ENCODE data around the gene SLC6A2.
"Not testable (repeated sequence)": the region's sequence is repeated elsewhere in the genome, so short reads cannot be mapped to it uniquely, and the experiment has no call there.

Gene SLC6A2

DNA sequence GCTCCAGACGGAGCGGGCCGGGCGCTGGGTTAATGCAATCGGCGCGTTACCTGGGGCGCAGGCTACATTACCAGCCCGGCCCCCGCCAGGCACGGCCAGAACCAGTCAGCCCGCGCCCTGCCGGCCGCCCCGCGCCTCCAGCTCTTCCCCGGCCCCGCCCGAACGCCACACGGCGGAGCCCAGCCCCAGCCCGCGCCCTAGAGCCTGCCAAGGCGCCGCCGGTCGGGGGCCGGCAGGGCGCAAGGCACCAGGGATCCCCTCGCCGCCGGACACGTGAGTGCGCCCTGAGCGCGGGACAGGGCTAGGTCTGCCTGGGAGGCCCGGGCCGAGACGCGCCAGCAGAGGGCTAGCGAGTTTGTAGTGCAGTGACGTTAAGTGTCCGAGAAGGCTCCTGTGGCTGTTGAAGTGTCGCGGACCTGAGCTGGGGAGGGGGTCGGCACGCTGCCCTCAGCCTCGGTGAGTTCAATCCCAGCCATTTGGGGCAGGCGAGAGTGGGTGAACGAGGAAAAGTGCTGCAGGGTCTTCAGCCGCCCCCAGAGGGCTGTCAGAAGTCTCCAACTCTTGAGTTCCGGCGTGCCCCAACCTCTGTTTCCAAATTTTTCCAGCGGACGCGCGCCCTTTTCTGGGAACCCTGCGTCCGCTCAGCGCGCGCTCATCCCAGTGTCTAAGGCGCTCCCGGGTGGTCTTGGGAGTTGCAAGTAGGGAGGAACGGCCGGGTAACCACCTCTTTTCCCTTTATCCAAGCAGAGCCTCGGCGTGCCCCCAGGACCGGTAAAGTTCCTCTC lies at the start of gene SLC6A2:
Gene SLC6A2, plus strand, starts transcription at position 92 of the 785 bp plus-strand sequence. CDS start 707 bp downstream, outside the sequence.
- no peak for DNase-seq (ENCODE audit: low read depth in 2 of 3, low spot score in 1 of 3)

DNA sequence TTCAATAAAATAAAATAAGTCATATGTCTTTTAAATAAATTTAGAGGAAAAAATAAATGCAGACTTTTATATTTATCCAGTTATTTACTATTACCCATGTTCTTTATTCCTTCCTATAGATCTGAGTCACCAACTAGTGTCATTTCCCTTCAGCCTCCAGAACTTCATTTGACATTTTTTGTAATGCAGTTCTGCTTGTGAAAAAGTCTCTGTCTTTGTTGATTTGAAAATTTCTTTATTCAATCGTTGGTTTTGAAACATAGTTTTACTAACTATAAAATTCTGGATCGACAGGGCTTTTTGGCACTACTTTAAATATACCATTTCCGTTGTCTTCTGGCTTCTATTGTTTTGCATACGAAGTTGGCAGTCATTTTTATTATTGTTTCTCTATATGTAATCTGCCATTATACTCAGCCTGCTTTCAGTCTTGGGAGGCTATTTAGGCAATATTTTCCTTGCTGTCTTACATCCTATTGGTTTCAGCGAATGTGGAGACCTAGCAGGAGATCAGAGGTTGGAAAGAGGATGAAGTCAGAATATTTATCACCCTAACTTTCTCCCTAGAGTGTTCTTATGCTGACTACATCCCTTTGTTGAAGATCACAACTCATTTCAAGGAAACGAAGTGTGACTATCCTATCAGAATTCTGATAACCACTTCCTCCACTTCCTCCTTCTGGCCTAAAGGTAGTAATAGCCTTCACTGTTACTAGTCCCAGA lies 42.0 kb upstream of the SLC6A2 start:
- no peak for DNase-seq (ENCODE audit: low read depth in 2 of 3, low spot score in 1 of 3)

DNA sequence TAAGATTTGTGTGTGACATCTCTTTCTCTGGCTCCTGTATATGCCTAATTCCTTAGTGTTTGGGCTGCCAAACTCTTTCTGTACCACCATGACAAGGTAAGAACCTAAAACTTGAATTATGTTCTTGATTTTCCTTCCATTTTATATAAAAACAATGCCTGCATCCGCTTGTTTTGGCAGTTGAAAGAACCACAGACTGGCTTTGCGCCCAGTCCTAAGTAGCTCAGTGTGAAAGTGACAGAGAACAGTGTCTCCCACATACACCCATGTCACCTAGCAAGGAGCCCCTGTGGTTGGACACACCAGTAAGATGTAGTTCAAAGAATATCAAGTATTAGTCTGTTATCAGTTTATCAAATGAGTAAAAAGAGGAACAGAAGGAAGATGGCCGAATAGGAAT lies 40.7 kb upstream of the SLC6A2 start:
- DNase-seq (ENCODE audit: low read depth in 2 of 3, low spot score in 1 of 3), result no peak

DNA sequence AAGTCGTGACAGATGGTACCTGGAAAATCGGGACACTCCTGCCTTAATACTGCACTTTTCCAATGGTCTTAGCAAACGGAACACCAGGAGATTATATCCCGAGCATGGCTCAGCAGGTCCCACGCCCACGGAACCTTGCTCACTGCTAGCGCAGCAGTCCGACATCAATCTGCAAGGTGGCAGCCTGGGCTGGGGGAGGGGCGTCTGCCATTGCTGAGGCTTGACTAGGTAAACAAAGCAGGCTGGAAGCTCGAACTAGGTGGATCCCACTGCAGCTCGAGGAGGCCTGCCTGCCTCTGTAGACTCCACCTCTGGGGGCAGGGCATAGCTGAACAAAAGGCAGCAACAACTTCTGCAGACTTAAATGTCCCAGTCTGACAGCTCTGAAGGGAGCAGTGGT lies 40.1 kb upstream of the SLC6A2 start:
- not testable (repeated sequence) for DNase-seq (ENCODE audit: low read depth in 2 of 3, low spot score in 1 of 3)

DNA sequence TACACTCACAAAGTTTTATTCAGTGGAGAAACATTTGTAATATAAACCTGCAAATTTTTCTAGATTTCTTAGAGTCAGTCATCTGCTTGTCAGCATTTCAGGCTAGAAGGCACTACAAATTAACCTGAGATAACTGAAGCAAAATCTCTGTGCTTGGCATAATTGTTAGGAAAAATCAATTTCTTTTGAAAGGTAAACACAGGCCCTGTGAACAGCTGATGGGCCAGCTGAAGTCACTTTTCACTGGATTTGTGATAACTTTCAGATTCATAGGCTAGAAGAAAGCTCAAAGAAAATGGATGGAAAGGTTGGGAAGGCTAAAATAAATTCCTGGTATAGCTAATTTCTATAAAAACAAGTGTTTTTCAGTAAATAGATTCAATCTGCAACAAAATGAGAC lies 34.0 kb upstream of the SLC6A2 start:
- DNase-seq (ENCODE audit: low read depth in 2 of 3, low spot score in 1 of 3), result no peak

DNA sequence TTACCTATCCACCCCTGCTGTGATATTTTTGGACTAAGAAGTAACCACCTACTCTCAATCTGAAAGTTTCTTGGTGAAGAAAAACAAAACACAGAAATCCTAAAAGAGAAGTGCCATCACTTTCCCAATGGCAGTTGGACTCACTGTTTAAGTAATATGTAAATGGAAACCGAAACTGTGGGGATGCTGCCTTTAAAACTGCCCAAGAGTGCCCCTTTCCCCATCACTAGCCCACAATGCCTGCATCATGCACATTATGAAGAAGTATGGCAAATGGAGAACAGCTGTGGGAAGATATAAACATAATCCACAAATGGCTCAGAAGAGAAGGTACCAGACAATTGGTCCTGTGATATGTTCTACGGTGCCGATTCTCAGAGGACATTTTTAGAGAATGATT lies 33.5 kb upstream of the SLC6A2 start:
- DNase-seq (ENCODE audit: low read depth in 2 of 3, low spot score in 1 of 3), result no peak

DNA sequence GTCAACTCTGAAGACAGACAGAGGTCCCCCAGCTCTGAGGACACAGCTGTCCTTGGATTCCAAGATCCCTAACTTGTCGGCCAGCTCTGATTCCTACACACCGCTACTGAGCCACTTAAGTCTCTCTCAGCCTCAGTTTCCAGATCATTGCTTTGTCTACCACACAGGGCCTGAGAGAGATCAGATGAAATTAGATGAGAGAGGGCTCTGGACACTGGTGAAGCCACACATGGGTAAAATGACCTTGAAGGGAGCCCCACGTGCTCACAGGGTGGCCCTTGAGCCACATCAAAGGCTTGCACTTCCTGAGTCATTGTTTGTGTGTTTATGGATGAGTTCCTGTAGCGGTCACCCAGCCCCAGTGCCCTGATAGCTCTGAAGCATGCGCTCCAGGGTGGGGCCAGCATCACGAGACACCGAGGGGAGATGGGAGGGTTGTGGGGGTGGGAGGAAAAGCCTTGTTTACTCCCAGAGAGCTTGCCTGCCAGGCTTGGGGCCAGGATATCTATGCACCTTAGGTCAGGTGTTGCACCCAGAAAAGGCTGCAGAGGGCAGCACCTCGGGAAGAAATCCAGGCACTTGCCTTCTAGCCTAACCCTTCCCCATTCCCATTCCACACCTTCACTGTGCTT lies 32.7 kb upstream of the SLC6A2 start:
- no peak for DNase-seq (ENCODE audit: low read depth in 2 of 3, low spot score in 1 of 3)

DNA sequence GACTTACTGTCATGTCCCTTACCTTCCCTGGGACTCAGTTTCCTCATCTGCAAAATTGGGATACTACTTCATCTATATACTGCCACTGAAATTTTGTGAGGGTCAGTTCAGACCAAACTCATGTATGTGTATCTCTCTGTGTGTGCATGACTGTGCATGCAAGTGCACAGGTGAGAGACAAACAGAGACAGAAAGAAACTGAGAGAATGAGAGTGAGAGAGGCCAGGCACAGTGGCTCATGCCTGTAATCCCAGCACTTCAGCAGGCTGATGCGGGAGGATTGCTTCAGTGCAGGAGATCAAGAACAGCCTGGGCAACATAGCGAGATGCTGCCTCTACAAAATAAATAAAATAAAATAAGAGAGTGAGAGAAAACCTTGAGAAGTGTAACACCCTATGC lies 32.1 kb upstream of the SLC6A2 start:
- DNase-seq (ENCODE audit: low read depth in 2 of 3, low spot score in 1 of 3), result no peak

DNA sequence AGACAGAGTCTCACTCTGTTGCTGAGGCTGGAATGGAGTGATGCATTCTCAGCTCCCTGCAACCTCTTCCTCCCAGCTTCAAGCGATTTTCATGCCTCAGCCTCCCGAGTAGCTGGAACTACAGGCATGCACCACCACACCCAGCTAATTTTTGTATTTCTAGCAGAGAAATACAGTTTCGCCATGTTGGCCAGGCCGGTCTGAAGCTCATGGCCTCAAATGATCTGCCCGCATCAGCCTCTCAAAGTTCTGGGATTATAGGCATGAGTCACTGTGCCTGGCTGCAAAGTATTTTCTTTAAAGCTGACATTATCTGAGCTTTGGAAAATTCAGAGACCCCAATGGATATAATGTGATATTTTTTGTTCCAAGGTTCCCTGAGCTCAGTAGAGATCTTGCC lies 31.1 kb upstream of the SLC6A2 start:
- no peak for DNase-seq (ENCODE audit: low read depth in 2 of 3, low spot score in 1 of 3)

DNA sequence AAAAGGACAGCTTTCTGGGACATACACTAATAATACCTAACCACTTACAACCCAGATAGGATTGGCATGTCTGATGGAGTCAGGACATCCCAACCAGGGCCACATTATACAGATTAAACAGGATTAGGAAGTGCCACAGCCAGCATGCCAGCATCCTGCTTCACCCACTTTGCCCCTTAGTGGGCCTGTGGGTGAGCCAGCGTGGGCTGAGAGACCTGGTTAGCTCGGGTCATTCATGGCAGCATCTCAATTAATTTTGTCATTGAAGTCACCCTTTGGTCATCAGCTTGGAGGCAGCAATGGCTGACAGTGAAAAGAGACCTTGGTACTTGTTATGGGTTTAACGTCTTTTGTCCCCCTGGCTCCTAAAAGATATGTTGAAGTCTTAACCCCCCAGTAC lies 29.9 kb upstream of the SLC6A2 start:
- no peak for DNase-seq (ENCODE audit: low read depth in 2 of 3, low spot score in 1 of 3)

DNA sequence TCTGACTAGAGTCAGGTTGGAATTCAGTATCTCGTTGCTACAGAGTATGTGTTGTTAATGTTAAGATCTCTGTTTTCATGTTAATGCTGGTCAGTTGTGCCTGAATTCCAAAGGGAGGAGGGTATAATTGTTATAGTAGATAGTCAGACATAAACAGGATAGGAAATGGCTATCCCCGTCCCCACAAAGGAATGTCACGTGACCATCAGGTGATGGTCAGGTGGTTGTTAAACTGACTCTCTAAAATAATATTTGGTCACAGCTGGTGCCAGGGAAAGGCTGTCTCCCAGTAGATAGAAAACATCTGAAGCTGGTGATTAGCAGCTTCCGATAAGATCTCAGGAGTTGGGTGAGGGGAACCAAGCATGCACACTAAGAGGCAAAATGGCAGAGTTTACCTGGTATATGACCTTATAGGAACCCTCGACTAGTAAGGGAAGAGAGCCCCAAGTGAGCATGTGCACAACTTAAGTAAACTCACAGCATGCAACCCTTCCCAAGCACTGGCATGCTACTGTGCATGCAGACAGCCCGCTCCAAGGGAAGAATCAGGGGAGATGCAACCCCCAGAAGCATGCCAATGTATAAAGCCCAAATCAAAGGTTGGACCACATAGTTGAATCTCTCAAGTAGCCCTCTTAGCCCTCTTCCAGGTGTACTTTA lies 27.4 kb upstream of the SLC6A2 start:
- DNase-seq (ENCODE audit: low read depth in 2 of 3, low spot score in 1 of 3), result no peak

DNA sequence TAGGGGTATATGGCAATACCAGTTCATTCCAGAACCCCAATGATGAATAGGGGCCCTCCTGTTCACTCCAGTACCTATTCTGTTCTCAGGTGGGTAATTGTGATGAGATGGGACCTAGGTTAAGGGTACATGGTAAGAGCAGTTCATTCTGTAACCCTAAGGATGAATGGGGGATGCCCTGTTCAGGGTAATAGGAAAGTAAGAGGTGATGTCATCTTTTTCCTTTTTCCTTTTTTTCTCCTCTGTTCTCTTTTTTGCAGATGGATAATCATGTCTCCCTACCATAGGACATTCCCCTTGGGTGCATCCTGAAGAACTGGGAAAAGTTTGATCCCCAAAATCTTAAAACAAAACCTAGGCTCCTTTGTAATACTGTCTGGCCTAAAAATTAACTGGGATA lies 25.0 kb upstream of the SLC6A2 start:
- no peak for DNase-seq (ENCODE audit: low read depth in 2 of 3, low spot score in 1 of 3)

DNA sequence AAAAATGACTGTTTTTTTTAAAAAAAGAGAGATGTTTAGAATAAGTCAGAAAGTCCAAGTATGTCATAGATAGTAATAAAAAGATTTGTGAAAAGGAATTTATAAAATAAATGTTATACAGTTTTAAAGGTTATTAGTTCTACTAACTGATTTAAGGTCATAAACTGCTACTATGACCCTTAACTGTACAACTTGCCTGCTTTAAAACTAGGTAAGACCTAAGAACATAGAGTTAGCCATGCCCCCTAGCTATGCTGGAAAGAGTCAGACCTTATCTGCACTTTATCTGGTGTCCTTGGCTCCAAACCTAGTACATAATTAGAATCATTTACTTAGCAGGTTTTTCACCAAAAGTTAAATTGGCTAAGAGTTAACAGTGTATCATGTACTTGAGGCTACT lies 23.5 kb upstream of the SLC6A2 start:
- no peak for DNase-seq (ENCODE audit: low read depth in 2 of 3, low spot score in 1 of 3)

DNA sequence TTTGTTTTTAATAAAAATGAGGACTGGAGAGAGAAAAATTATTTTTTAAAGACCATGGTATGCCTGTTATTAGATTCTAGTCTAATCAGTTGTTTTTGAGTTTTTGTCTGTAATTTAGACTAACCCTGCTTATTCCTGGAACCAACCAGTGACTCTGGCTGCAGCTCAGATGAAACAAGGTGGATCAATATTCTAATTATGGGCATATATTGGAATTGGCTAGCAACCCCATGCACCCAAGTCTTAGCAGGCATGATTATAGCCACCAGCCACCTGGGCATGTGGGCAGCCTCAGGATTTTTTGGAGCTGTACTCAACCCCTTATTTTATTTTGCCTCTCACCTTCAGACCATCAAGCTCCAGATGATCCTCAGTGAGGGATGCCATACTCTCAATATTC lies 21.6 kb upstream of the SLC6A2 start:
- no peak for DNase-seq (ENCODE audit: low read depth in 2 of 3, low spot score in 1 of 3)

DNA sequence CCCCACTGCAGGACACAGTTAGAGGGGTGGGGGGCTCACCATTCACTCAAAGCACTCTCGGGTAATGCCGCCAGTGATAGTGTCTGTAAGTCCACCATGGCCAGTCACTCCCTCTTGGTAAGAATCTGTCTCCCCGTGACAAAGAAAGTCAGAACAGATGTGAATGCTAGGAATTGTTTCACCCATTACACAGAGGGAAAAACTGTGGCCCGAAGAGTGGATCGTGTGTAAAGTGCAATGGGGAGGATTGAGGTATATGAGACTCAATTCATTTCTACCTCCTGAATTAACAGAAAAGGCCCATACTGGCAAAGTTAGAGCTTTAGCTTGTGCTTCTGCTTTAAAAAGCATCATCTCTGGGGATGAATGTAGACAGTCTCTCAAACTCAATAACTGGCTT lies 17.5 kb upstream of the SLC6A2 start:
- no peak for DNase-seq (ENCODE audit: low read depth in 2 of 3, low spot score in 1 of 3)

DNA sequence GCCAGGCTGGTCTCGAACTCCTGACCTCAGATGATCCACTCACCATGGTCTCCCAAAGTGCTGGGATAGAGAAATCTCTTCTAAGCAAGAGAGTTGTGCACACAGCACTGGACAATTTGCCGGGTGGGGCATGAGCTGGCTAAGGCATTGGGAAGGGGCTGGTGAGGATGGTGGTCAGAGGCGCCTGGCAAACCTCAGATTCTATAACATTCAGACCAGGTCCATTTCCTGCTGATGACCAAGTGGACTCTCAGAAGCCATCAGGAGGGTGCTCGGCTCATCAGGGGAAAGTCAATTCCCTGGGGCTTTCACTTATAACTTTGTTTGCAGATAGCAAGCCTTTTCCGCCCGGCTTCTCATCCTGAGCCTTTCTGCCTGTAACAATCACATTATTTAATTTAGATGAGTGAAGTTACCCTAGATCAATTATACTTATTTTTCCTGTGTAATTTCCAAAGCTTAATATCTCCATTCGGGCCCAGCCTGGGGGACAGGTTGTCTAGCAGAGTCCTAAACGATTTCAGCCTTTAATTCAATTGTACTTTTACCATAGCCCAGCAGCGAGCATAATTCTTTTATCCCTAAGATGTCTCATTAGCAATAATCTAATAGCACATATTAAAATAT lies 15.0 kb upstream of the SLC6A2 start:
- DNase-seq (ENCODE audit: low read depth in 2 of 3, low spot score in 1 of 3), result no peak

DNA sequence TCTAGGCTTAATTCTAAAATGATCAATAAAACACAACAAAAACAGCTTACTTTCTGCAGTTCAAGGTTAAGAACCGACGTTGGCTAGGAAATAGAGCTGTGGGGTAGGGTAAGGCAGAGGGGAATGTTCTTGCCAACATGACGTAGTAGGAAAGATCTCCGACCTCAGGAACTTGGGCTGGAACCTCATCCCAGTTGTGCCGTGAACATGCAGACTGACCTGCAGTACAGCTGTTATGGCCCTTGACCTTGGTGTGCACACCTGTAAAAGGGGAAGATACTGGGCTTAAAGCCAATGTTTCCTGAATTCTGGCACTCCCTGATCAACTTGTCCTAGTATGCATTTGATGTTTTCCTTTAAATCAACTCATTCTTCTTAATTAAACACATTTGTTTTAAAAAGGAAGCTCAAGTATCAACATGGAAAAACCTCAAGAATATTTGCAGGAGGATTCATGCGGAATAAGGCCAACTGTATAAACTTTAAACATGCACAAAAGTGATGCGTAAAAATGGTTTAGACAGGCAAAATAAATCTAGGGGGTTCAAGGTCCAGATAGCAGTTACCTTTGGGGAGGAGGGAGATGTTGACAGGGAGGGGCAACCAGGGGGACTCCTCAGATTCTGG lies 14.2 kb upstream of the SLC6A2 start:
- DNase-seq (ENCODE audit: low read depth in 2 of 3, low spot score in 1 of 3), result no peak

DNA sequence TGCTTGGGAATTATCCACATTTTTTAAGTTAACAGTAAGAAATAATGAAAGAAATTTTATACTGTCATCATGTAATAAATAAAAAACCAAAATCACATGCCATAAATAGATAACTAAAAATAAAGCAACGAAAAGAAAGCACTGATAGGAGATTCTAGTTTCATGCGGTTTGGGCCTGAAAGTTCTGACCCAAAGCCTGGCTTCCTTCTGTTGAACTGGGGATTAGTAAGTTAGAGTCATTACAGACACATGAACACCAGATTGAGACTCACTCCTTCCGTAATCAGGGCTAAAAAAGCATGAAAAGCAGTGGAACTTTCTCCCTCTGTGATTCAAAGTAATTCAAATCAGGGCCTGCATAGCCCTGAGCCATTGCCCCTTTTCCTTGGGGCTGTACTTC lies 13.2 kb upstream of the SLC6A2 start:
- DNase-seq (ENCODE audit: low read depth in 2 of 3, low spot score in 1 of 3), result no peak

DNA sequence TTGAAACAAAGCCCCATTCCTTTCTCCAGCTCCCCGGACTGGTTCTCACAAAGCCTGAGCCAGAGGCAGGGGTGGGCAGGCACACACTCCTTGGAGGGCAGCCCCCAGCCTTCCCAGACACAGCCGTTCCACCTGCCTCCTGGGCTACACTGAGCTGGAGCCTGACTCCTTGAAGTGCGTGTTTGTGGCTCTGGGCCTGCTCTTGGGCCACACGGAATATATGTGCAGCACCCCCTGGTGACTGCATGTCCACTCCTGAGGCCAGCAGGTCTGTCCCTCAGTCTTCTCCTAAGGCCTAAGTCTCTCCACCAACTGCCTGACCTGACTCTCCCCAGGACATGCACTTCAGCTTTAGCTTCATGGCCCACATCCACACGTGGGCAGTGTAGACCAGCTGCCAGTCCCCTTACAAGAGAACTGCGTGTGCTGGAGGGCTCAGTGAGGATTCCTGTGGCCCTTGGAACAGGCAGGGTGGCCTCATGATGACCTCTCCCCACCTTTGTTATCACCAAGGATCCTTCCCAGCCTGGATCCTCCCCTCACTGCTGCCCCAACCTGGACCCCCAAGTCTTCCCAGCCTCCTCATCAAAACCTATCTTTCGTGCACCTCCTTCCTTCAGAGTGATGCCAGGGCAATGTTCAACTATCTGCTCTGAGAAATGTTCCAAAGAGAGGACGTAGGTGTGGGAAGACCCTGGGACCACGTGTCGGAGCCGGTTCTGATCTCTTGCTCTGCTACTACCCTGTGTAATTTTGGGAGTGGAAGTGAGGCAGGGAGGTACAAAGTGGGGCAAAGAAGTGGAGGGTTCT lies 12.4 kb upstream of the SLC6A2 start:
- no peak for DNase-seq (ENCODE audit: low read depth in 2 of 3, low spot score in 1 of 3)

DNA sequence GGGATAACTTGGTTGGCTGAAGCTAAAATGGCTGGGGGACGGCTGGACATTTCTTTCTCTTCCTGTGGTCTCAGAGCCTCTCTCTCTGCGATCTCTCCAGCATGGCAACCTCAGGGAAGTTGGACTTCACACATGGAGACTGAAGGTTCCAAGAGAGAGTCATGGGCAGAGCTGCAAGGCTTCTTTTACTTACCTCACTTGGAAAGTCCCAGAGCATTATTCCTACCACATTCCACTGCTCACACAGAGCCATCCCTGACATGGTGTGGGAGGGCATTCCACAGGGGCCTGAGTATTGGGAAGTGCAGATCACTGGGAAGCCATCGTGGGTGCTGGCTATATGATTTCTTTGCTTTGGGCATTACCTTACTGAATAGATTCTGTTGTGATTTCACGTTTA lies 9.8 kb upstream of the SLC6A2 start:
- DNase-seq (ENCODE audit: low read depth in 2 of 3, low spot score in 1 of 3), result no peak

Measured in stimulated activated CD4-positive, alpha-beta T cell treated with anti-CD3 and anti-CD28 coated beads, Interleukin-12 subunit alpha, Interleukin-12 subunit beta, amount 100 ng/mL, for 48 hours (primary cell).